NT2/D1 (cell line): Measurements from ENCODE around the gene KIF27.

Experiments
- DNase-seq: peaks from one replicate; pipeline ENCODE4 v3.0.0-alpha.2; 2011; ENCODE audit warnings: low read depth, low spot score
- H3K27me3 ChIP-seq: 2 replicates; pipeline ENCODE4 v1.6.0; 2011; ENCODE audit warnings: mild to moderate bottlenecking; ENCODE audit not compliant: insufficient read length, insufficient read depth
- H3K36me3 ChIP-seq: 2 replicates; pipeline ENCODE4 v1.6.1; 2011; ENCODE audit warnings: mild to moderate bottlenecking, low read length, mixed read lengths; ENCODE audit not compliant: insufficient read depth, insufficient read length
- H3K4me1 ChIP-seq: 2 replicates; pipeline ENCODE4 v1.5.1; 2011; ENCODE audit not compliant: insufficient read depth, insufficient read length
- H3K4me3 ChIP-seq: 2 replicates; pipeline ENCODE4 v1.5.1; 2011; ENCODE audit warnings: low read depth; ENCODE audit not compliant: insufficient read length
- H3K9ac ChIP-seq: 2 replicates; pipeline ENCODE4 v1.6.0; 2011; ENCODE audit warnings: low read depth; ENCODE audit not compliant: insufficient read length
- H3K9me3 ChIP-seq: 2 replicates; pipeline ENCODE4 v1.5.1; 2011; ENCODE audit warnings: mild to moderate bottlenecking, low read length; ENCODE audit not compliant: insufficient read depth
- SUZ12 ChIP-seq: IDR thresholded peaks from 2 replicates; pipeline ENCODE4 v1.6.1; 2011; ENCODE audit not compliant: insufficient read length, insufficient read depth; ENCODE audit errors: extremely low read depth
- YY1 ChIP-seq: IDR thresholded peaks from 2 replicates; pipeline ENCODE4 v1.6.1; 2011; ENCODE audit not compliant: insufficient read length, insufficient read depth
- ZNF274 ChIP-seq: IDR thresholded peaks from 2 replicates; pipeline ENCODE4 v1.6.1; 2011; ENCODE audit warnings: mild to moderate bottlenecking, low read depth, low read length

KIF27 gene

GRCh38 chr9:83920927-83921707 lies at the start of gene KIF27:
KIF27 (minus strand) TSS chr9:83921432; CDS start chr9:83915591, 5,841 bp downstream.
- H3K4me3 ChIP-seq, result peak within 1 kb of the TSS; percentile 55
- H3K36me3 ChIP-seq, result peaks cover 3% of the 10 kb centered on the region
- H3K9ac ChIP-seq, result peak within 1 kb of the TSS; percentile 70
- H3K27me3 ChIP-seq, result no peaks in the 10 kb centered on the region
- DNase-seq, result peak; percentile 97
- TF ChIP-seq ZNF274 (no peak), SUZ12 (no peak), YY1 (no peak)
- no peaks in the 10 kb centered on the region for H3K9me3 ChIP-seq
- no peaks in the 10 kb centered on the region for H3K4me1 ChIP-seq

GRCh38 chr9:83969602-83970001 lies 48.4 kb upstream of the KIF27 start:
- no peak overlapping the region for H3K9ac ChIP-seq
- DNase-seq, result no peak
- TF ChIP-seq YY1 (no peak), ZNF274 (no peak), SUZ12 (no peak)
- peaks cover 76% of the 10 kb centered on the region for H3K36me3 ChIP-seq
- no peaks in the 10 kb centered on the region for H3K4me1 ChIP-seq
- no peak overlapping the region for H3K4me3 ChIP-seq
- H3K9me3 ChIP-seq, result no peaks in the 10 kb centered on the region
- H3K27me3 ChIP-seq, result no peaks in the 10 kb centered on the region

DNA sequence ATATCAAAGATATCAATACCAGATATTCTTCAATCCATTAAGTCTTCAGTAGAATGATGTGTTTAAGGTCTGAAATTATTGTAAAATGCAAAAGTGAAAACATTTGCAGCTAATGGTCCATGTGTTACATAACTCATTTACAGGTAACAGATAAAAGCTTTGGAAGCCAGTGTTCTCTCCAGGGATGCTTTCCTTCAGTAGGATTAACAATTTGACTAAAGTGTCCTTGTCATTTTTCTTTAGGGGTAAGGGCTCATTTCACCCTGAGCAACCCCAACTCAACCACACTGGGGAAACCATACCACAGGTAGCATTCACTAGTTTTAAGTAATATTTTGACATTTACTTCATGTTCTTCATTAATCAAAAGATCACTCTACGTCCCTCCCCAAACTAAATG lies 45.8 kb upstream of the KIF27 start:
- TF ChIP-seq YY1 (no peak), SUZ12 (no peak), ZNF274 (no peak)
- Histone ChIP-seq H3K9ac (no peak overlapping the region), H3K4me3 (no peak overlapping the region), H3K36me3 (peaks cover 51% of the 10 kb centered on the region), H3K27me3 (no peaks in the 10 kb centered on the region), H3K4me1 (no peaks in the 10 kb centered on the region), H3K9me3 (no peaks in the 10 kb centered on the region)
- no peak for DNase-seq

DNA sequence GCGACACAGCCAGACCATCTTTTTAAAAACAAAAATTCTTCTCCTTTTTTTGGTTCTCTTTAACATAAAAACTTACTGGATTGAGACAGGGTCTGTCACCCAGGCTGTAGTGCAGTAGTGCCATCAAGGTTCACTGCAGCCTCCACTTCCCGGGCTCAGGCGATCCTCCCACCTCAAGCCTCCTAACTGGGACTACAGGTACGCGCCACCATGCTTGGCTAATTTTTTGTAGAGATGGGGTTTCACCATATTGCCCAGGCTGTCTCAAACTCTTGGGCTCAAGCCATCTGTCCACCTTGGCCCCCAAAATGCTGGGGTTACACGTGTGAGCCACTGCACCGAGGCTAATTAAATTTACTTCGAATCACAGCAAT lies 45.0 kb upstream of the KIF27 start:
- H3K27me3 ChIP-seq, result no peaks in the 10 kb centered on the region
- no peak overlapping the region for H3K9ac ChIP-seq
- no peaks in the 10 kb centered on the region for H3K9me3 ChIP-seq
- no peak for DNase-seq
- no peak for TF ChIP-seq ZNF274
- no peak for TF ChIP-seq YY1
- TF ChIP-seq SUZ12, result no peak
- H3K4me1 ChIP-seq, result no peaks in the 10 kb centered on the region
- H3K36me3 ChIP-seq, result peaks cover 42% of the 10 kb centered on the region
- no peak overlapping the region for H3K4me3 ChIP-seq

GRCh38 chr9:83965350-83966208 lies 44.3 kb upstream of the KIF27 start:
- Histone ChIP-seq H3K9ac (no peak overlapping the region), H3K4me1 (no peaks in the 10 kb centered on the region), H3K9me3 (no peaks in the 10 kb centered on the region), H3K27me3 (no peaks in the 10 kb centered on the region), H3K36me3 (peaks cover 36% of the 10 kb centered on the region), H3K4me3 (no peak overlapping the region)
- TF ChIP-seq SUZ12 (no peak), ZNF274 (no peak), YY1 (no peak)
- DNase-seq, result no peak

DNA sequence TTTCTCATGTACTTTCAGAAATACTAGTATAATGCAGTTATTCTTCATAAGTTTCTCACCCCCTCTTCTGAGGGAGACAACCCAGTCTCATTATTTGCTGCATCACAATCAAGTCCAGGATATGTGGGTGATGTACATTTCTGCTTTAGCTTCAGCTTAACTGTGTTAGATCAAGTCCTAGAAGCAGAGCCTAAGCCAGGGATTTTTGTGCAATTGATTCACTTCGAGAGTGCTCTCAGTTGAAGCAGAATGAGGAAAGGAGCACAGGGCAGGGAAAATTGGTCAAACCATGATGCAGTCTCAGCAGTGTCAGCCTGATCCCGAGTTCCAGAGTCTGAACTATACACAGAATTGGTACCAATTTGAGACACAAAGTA lies 43.7 kb upstream of the KIF27 start:
- Histone ChIP-seq H3K36me3 (peaks cover 30% of the 10 kb centered on the region), H3K9ac (no peak overlapping the region), H3K4me3 (no peak overlapping the region), H3K9me3 (no peaks in the 10 kb centered on the region), H3K4me1 (no peaks in the 10 kb centered on the region), H3K27me3 (no peaks in the 10 kb centered on the region)
- no peak for DNase-seq
- TF ChIP-seq SUZ12 (no peak), ZNF274 (no peak), YY1 (no peak)

GRCh38 chr9:83962165-83962564 lies 40.9 kb upstream of the KIF27 start:
- no peaks in the 10 kb centered on the region for H3K4me1 ChIP-seq
- H3K4me3 ChIP-seq, result no peak overlapping the region
- no peak overlapping the region for H3K9ac ChIP-seq
- no peaks in the 10 kb centered on the region for H3K27me3 ChIP-seq
- TF ChIP-seq ZNF274, result no peak
- TF ChIP-seq SUZ12, result no peak
- no peak for TF ChIP-seq YY1
- peaks cover 9% of the 10 kb centered on the region for H3K36me3 ChIP-seq
- no peak for DNase-seq
- H3K9me3 ChIP-seq, result no peaks in the 10 kb centered on the region
